ENCODE measurements around the gene POC1B.

Gene POC1B

DNA sequence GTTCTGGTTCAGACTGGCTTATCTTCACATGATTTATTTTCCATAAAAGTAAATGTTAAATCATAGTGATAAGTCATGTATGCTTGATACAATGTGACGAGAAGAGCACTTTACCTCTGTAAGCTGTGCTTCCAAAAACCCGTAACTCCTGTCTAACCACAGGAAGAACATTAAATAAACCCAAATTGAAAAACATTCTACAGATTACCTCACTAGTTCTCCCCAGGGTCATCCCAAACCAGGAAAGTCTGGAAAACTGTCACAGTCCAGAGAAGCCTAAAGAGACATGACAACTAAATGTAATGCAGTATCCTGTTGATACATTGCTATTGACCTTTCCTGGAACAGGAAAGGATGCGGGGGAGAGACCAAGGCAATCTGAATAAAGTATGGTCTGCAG, 141.0 kb downstream of the POC1B start:
- TF ChIP-seq, protein P1, sequence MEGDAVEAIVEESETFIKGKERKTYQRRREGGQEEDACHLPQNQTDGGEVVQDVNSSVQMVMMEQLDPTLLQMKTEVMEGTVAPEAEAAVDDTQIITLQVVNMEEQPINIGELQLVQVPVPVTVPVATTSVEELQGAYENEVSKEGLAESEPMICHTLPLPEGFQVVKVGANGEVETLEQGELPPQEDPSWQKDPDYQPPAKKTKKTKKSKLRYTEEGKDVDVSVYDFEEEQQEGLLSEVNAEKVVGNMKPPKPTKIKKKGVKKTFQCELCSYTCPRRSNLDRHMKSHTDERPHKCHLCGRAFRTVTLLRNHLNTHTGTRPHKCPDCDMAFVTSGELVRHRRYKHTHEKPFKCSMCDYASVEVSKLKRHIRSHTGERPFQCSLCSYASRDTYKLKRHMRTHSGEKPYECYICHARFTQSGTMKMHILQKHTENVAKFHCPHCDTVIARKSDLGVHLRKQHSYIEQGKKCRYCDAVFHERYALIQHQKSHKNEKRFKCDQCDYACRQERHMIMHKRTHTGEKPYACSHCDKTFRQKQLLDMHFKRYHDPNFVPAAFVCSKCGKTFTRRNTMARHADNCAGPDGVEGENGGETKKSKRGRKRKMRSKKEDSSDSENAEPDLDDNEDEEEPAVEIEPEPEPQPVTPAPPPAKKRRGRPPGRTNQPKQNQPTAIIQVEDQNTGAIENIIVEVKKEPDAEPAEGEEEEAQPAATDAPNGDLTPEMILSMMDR (IDR thresholded peaks at IDR 0.05; ENCODE audit: insufficient read depth, low read depth, low read length, missing control alignments), result no peak
- no peak for DNase-seq (ENCODE audit: low read depth)

DNA sequence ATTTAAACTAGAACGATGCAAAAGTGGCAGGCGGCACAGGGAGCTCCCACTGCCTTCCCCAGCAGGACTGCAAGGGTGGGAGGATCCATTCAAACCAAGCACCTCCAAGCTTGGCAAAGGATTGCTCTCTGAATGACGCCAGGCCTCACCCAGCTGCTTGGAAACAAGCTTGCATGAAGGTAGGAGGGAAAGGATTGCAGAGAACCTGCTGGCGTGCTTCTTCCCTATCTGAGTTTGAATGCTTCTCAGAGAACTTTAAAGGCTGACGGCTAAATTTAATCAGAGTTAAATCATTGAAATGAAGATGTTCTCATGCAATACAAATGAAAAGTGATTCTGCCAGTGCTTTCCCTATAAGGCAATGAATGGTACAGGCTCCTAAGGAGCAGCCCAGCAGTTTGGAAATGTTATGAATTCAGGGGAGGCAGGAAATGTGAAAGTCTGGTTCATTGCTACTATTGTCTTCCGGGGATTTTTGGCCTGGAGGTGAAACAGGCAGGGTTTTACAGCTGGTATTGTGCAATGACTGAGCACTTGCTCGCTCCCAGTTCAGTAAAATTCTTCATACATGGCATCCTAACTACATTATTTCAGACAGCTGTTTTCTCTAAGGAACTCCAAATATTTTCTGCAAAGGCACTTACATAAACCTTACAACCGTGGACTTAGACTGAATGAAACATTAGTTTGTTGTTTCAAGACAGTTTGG, 141.6 kb downstream of the POC1B start:
- H3K4me3 ChIP-seq (ENCODE audit: low read length), result no peak overlapping the region
- TF ChIP-seq, protein P1 (IDR thresholded peaks at IDR 0.05; ENCODE audit: insufficient read depth, low read depth, low read length, missing control alignments), result no peak
- DNase-seq (ENCODE audit: low read depth), result peak; percentile 82

More for the DNA sequence above, 141.0 kb downstream of the POC1B start:
- H3K4me3 ChIP-seq (ENCODE audit: low read length), result no peak overlapping the region

GRCh38 chr12:89383235-89384049, 142.4 kb downstream of the POC1B start:
- TF ChIP-seq, protein P1 (IDR thresholded peaks at IDR 0.05; ENCODE audit: insufficient read depth, low read depth, low read length, missing control alignments), result no peak
- no peak for DNase-seq (ENCODE audit: low read depth)
- H3K4me3 ChIP-seq (ENCODE audit: low read length), result no peak overlapping the region

DNA sequence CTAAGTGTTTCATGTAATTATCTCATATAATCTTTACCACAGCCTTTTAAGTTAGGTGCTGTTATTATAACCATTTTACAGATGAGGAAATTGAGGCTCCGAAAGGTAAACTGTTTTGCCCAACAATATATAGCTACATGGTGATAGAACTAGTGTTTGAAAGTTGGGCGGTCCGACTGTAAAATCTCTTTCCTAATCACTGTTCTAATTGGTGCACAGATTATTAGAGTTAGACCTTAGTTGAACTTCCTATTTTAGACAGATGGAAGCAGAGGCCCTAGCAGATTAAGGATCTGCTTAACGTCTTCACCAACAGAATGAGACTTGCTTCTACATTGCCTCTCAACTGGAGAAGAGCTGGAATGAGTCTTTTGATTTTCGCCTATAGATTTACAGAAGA, 143.5 kb downstream of the POC1B start:
- DNase-seq (ENCODE audit: low read depth), result no peak
- TF ChIP-seq, protein P1 (IDR thresholded peaks at IDR 0.05; ENCODE audit: insufficient read depth, low read depth, low read length, missing control alignments), result no peak
- H3K4me3 ChIP-seq (ENCODE audit: low read length), result no peak overlapping the region

GRCh38 chr12:89379839-89380467, 145.9 kb downstream of the POC1B start:
- TF ChIP-seq, protein P1 (IDR thresholded peaks at IDR 0.05; ENCODE audit: insufficient read depth, low read depth, low read length, missing control alignments), result no peak
- DNase-seq (ENCODE audit: low read depth), result no peak

GRCh38 chr12:89379148-89379838, 146.6 kb downstream of the POC1B start:
- TF ChIP-seq, protein P1 (IDR thresholded peaks at IDR 0.05; ENCODE audit: insufficient read depth, low read depth, low read length, missing control alignments), result no peak
- no peak overlapping the region for H3K4me3 ChIP-seq (ENCODE audit: low read length)
- no peak for DNase-seq (ENCODE audit: low read depth)

More at GRCh38 chr12:89379839-89380467, 145.9 kb downstream of the POC1B start:
- H3K4me3 ChIP-seq (ENCODE audit: low read length), result no peak overlapping the region
